ENCODE results near the gene PLB1.

The PLB1 gene

GRCh38 chr2:28581312-28581711 lies 85.5 kb downstream of the PLB1 start:
- H3K4me3 Mint-ChIP-seq, result no peak overlapping the region
- H3K27me3 Mint-ChIP-seq (ENCODE audit: low read depth), result no peaks in the 10 kb centered on the region
- no peak overlapping the region for H3K27ac Mint-ChIP-seq
- peaks cover 17% of the 10 kb centered on the region for H3K4me1 Mint-ChIP-seq (ENCODE audit: low read depth)
- DNase-seq (ENCODE audit: low spot score), result no peak
- no peaks in the 10 kb centered on the region for H3K9me3 Mint-ChIP-seq
- H3K36me3 Mint-ChIP-seq (ENCODE audit: low read depth), result no peaks in the 10 kb centered on the region

- H3K9me3 Mint-ChIP-seq, result no peaks in the 10 kb centered on the region
- no peak for DNase-seq (ENCODE audit: low spot score)
- H3K36me3 Mint-ChIP-seq (ENCODE audit: low read depth), result no peaks in the 10 kb centered on the region
- peaks cover 23% of the 10 kb centered on the region for H3K4me1 Mint-ChIP-seq (ENCODE audit: low read depth)
- no peak overlapping the region for H3K27ac Mint-ChIP-seq
- no peaks in the 10 kb centered on the region for H3K27me3 Mint-ChIP-seq (ENCODE audit: low read depth)
- H3K4me3 Mint-ChIP-seq, result no peak overlapping the region
Observed at GRCh38 chr2:28582152-28582551, 86.3 kb downstream of the PLB1 start.

- Mint-ChIP-seq H3K4me1 (ENCODE audit: low read depth) (peaks cover 27% of the 10 kb centered on the region), H3K4me3 (no peak overlapping the region), H3K27ac (no peak overlapping the region), H3K36me3 (ENCODE audit: low read depth) (no peaks in the 10 kb centered on the region), H3K27me3 (ENCODE audit: low read depth) (no peaks in the 10 kb centered on the region), H3K9me3 (no peaks in the 10 kb centered on the region)
- no peak for DNase-seq (ENCODE audit: low spot score)
Observed at GRCh38 chr2:28582595-28582994, 86.7 kb downstream of the PLB1 start.

DNA sequence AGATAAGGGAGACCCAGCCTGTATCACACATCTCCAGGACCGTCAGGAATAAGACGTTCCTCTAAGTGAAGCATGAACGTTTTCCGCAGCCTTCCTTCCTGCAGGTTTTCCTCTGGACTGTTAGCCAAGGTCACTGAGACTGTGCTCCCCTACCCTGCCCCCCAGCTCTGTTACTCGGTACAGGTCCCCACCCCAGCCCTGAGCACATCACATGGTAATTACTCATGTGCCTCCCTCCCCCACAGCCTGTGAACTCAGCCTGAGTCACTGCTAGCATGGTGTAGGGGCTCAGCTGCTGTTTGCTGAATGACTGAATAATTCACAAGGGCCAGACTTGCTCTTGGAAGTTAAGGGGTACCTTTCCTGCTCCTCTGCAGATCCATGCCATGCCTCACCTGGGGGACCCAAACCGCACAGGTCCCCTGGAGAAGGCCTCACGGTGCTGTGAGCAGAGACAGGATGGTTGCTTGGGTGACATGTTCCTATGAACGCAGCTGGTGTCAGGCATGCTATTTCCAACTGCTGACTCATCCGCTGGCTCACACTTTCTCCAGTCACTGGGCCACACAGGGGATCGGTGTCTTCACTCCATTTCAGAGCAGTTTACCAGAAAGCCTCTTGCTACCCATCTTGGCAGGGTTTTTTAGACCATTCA lies 88.2 kb downstream of the PLB1 start:
- Mint-ChIP-seq H3K4me3 (no peak overlapping the region), H3K9me3 (no peaks in the 10 kb centered on the region), H3K4me1 (ENCODE audit: low read depth) (peaks cover 36% of the 10 kb centered on the region), H3K36me3 (ENCODE audit: low read depth) (no peaks in the 10 kb centered on the region), H3K27ac (peak overlapping the region; percentile 12), H3K27me3 (ENCODE audit: low read depth) (no peaks in the 10 kb centered on the region)
- DNase-seq (ENCODE audit: low spot score), result peak; percentile 77

DNA sequence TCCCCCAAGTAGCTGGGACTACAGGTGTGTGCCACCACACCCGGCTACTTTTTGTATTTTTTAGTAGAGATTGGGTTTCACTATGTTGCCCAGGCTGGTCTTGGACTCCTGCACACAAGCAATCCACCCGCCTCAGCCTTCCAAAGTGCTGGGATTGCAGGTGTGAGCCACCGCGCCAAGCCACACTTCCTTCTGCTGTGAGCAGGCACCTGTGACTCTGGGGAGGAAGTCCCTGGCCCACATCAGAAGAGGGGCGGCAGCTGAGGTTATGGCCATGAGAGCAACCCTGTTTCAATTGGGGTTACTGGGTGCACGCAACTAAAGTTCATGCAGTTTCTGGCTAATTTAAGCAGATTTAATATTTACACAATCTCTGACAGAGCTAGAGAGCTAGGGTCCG lies 91.0 kb downstream of the PLB1 start:
- H3K4me1 Mint-ChIP-seq (ENCODE audit: low read depth), result peaks cover 37% of the 10 kb centered on the region
- no peaks in the 10 kb centered on the region for H3K36me3 Mint-ChIP-seq (ENCODE audit: low read depth)
- no peaks in the 10 kb centered on the region for H3K27me3 Mint-ChIP-seq (ENCODE audit: low read depth)
- peak; percentile 18 for DNase-seq (ENCODE audit: low spot score)
- H3K9me3 Mint-ChIP-seq, result no peaks in the 10 kb centered on the region
- no peak overlapping the region for H3K27ac Mint-ChIP-seq
- peak overlapping the region; percentile 44 for H3K4me3 Mint-ChIP-seq

DNA sequence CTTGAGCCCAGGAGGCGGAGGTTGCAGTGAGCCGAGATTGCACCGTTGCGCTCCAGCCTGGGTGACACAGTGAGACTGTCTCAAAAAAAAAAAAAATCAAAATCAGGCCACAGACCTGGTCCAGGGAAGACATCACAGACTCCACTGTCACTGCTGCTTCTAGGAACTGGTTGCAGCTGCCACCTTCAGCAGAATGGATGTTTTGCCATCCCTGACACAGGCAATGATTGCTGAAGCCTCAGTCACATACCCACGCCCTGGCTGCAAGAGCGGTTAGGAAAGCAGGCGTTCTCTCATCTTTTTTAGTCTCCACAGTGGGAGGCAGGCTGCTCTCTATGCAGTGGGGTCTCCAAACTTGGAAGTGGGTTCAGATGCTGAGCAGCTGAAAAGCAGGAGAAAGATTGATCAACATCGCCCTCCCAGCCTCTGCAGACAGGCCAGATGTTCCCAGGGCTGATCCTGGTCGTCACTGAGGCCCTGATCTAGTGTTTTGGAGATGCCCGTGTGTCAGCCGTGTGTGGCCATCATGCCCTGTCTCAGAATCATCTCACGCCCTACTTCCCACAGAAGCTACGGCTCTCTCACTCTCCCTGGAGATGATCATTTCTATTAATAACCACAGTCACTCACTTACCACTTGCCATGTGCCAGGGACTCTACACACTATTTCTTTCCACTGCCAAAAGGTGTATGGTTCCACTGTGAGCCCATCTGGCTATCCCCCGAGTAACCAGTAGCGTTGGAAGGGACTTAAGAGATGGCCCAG lies 91.8 kb downstream of the PLB1 start:
- no peaks in the 10 kb centered on the region for H3K27me3 Mint-ChIP-seq (ENCODE audit: low read depth)
- peak overlapping the region; percentile 44 for H3K4me3 Mint-ChIP-seq
- H3K36me3 Mint-ChIP-seq (ENCODE audit: low read depth), result no peaks in the 10 kb centered on the region
- H3K4me1 Mint-ChIP-seq (ENCODE audit: low read depth), result peaks cover 34% of the 10 kb centered on the region
- peak overlapping the region; percentile 38 for H3K27ac Mint-ChIP-seq
- no peak for DNase-seq (ENCODE audit: low spot score)
- H3K9me3 Mint-ChIP-seq, result no peaks in the 10 kb centered on the region

GRCh38 chr2:28588292-28588670 lies 92.4 kb downstream of the PLB1 start:
- H3K4me3 Mint-ChIP-seq, result peak overlapping the region; percentile 44
- no peak for DNase-seq (ENCODE audit: low spot score)
- peak overlapping the region; percentile 38 for H3K27ac Mint-ChIP-seq
- no peaks in the 10 kb centered on the region for H3K36me3 Mint-ChIP-seq (ENCODE audit: low read depth)
- no peaks in the 10 kb centered on the region for H3K27me3 Mint-ChIP-seq (ENCODE audit: low read depth)
- H3K9me3 Mint-ChIP-seq, result no peaks in the 10 kb centered on the region
- H3K4me1 Mint-ChIP-seq (ENCODE audit: low read depth), result peaks cover 34% of the 10 kb centered on the region

DNA sequence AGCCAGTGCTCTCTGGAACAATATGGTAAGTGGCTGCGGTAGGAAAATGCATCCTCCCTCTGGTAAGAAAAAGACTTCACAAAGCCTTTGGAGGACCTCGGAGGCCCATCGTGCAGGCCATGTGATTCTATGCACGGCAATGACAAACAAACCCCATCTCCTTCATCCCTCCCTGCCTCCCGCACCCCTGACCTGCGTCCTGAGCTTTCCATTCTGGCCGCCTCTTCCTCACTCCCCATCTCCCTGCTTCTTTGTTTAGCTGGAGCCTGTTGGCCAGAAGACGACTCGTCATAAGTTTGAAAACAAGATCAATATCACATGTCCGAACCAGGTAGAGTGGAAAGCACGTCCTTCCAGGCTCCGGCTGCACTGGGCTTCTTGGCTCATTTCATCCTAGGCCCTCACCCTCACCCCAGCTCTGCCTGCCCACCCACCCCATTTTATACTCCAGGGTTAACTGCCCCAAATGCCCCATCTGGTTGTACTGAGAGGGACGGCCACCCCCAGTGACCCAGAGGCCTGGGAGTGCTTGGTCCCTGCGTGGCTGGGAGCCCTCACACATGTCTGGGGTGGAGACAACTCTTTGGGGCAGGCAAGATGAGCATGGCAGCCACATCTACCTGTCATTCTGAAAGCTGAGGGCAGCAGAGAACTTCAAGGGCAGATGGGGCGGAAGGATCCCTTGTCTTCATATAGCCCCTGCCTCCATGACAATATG lies 94.0 kb downstream of the PLB1 start:
- Mint-ChIP-seq H3K9me3 (no peaks in the 10 kb centered on the region), H3K4me3 (no peak overlapping the region), H3K4me1 (ENCODE audit: low read depth) (peaks cover 36% of the 10 kb centered on the region), H3K36me3 (ENCODE audit: low read depth) (no peaks in the 10 kb centered on the region), H3K27ac (no peak overlapping the region), H3K27me3 (ENCODE audit: low read depth) (no peaks in the 10 kb centered on the region)
- no peak for DNase-seq (ENCODE audit: low spot score)

DNA sequence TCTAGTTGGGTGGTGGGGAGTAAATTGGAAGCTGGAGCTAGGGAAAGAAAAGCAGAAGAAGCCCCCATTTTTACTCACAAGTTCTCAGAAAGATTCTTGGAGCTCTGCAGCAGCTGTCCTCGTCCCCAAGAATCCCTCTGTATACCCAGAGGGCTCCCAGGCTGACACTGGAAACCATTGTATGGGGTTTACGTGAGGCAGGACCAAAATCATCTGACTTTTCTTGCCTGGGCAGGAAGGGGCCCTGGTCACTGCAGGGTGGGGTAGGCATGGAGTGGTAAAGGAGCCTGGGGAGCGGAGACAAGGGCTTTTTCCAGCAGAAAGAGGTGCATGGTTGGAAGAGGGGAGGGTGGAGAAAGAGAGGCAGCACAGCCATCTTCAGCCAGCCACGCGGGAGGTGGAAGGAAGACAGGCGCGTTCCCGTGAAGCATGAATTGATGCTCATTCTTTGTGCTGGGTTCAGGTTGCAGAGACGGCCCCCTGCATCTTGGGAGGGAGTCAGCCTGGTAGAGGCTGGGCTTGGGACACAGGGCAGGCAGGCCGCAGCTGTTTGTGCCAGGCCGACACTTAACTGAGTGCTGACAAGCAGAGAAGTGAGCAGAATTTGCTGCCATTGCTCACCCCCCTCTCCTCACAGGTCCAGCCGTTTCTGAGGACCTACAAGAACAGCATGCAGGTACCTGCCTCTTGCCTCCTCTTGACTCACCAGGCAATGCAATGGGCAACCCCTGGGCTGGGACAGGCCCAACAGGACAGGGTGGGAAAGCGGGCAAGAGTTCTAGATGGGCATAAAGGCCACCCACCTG lies 94.8 kb downstream of the PLB1 start:
- Mint-ChIP-seq H3K4me3 (no peak overlapping the region), H3K36me3 (ENCODE audit: low read depth) (no peaks in the 10 kb centered on the region), H3K4me1 (ENCODE audit: low read depth) (peaks cover 38% of the 10 kb centered on the region), H3K9me3 (no peaks in the 10 kb centered on the region), H3K27ac (no peak overlapping the region), H3K27me3 (ENCODE audit: low read depth) (no peaks in the 10 kb centered on the region)
- no peak for DNase-seq (ENCODE audit: low spot score)

- Mint-ChIP-seq H3K9me3 (no peaks in the 10 kb centered on the region), H3K36me3 (ENCODE audit: low read depth) (peaks cover 4% of the 10 kb centered on the region), H3K4me3 (no peak overlapping the region), H3K27ac (no peak overlapping the region), H3K4me1 (ENCODE audit: low read depth) (peaks cover 35% of the 10 kb centered on the region), H3K27me3 (ENCODE audit: low read depth) (no peaks in the 10 kb centered on the region)
- DNase-seq (ENCODE audit: low spot score), result no peak
Observed at GRCh38 chr2:28591711-28592335, 96.0 kb downstream of the PLB1 start.

DNA sequence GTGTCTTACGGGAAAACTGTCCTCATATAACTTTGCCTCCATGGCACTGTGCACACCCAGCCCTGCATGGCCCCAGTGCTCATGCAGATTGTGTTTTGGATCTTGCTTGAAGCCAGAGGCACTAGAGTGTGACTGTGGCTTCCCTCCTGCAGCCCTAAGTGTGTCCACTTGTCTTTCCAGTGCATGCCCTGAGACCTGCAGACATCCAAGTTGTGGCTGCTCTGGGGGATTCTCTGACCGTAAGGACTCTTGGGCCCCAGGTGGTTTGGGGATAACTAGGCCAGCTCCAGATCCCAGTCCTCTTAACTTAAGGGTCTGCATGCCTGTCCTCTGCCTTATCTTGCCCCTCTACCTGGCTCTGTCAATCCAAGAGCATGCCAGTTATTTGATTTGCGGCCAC lies 96.6 kb downstream of the PLB1 start:
- Mint-ChIP-seq H3K27ac (no peak overlapping the region), H3K4me1 (ENCODE audit: low read depth) (peaks cover 29% of the 10 kb centered on the region), H3K9me3 (no peaks in the 10 kb centered on the region), H3K36me3 (ENCODE audit: low read depth) (peaks cover 4% of the 10 kb centered on the region), H3K4me3 (no peak overlapping the region), H3K27me3 (ENCODE audit: low read depth) (no peaks in the 10 kb centered on the region)
- DNase-seq (ENCODE audit: low spot score), result no peak

DNA sequence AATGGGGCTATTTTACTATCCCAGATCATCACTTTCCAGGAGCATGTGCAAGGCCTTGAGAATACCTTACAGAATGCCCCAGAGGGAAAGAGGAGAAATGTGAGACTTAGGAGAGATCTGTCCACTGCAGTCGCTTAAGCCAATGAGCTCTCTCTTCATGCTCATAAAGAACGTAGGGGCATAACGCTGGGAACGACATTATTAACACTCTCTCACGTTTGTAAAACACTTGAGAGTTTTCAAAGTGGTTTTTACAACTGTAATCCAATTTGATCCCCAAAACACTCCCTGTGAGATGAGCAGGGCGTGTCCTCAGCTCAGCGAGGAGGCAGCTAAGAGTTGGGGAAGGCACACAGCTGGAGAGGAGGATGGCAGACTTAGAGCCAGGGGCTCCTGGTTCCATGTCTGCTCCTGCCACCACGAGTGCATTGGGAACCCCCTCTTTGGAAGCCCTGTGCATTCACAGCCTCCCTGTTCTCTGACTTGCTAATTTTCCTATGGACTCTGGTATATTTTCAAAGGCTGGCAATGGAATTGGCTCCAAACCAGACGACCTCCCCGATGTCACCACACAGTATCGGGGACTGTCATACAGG lies 97.4 kb downstream of the PLB1 start:
- Mint-ChIP-seq H3K36me3 (ENCODE audit: low read depth) (peaks cover 4% of the 10 kb centered on the region), H3K4me3 (no peak overlapping the region), H3K27me3 (ENCODE audit: low read depth) (no peaks in the 10 kb centered on the region), H3K27ac (no peak overlapping the region), H3K4me1 (ENCODE audit: low read depth) (peaks cover 21% of the 10 kb centered on the region), H3K9me3 (no peaks in the 10 kb centered on the region)
- DNase-seq (ENCODE audit: low spot score), result no peak

DNA sequence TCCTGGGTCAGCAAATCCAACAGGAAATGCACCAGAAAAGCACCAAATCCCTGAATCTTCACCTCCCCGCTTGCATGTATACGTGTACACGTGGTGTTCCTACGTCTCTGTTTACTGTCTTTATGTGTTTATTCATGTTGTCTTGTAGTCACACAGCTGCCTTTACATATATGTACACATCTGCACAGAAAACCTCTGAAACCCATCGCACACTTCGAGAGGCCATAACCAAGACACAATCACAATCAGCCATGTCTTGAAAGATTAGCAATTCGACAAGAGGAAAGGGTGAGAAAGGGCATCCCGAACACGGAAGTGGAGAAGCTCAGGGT lies 98.1 kb downstream of the PLB1 start:
- H3K9me3 Mint-ChIP-seq, result no peaks in the 10 kb centered on the region
- peak overlapping the region; percentile 81 for H3K27ac Mint-ChIP-seq
- H3K4me3 Mint-ChIP-seq, result peak overlapping the region; percentile 50
- H3K36me3 Mint-ChIP-seq (ENCODE audit: low read depth), result peaks cover 4% of the 10 kb centered on the region
- no peaks in the 10 kb centered on the region for H3K27me3 Mint-ChIP-seq (ENCODE audit: low read depth)
- DNase-seq (ENCODE audit: low spot score), result no peak
- peaks cover 19% of the 10 kb centered on the region for H3K4me1 Mint-ChIP-seq (ENCODE audit: low read depth)

Data from T-helper 2 cell treated with Interferon-gamma antibody and Interleukin-4, amounts not matched to agents 5 μg/mL and 100 μg/mL, for 36 hours (primary cell).